GM18507 (cell line): ENCODE data around the gene APOA4.
A peak's percentile ranks its signal among the peaks of the same experiment; 100 is the strongest.
"Not testable (repeated sequence)": the region's sequence is repeated elsewhere in the genome, so short reads cannot be mapped to it uniquely, and the experiment has no call there.

Experiments used
- DNase-seq: peaks from one replicate; pipeline ENCODE4 v3.0.0; 2011; ENCODE audit warnings: low read depth; ENCODE audit not compliant: insufficient read length; ENCODE audit errors: extremely low spot score
- FAIRE-seq: peaks from 2 replicates; lab custom pipeline; 2011; peaks lifted over from hg19 to GRCh38; lab: Jason Lieb, UNC

APOA4 gene

DNA sequence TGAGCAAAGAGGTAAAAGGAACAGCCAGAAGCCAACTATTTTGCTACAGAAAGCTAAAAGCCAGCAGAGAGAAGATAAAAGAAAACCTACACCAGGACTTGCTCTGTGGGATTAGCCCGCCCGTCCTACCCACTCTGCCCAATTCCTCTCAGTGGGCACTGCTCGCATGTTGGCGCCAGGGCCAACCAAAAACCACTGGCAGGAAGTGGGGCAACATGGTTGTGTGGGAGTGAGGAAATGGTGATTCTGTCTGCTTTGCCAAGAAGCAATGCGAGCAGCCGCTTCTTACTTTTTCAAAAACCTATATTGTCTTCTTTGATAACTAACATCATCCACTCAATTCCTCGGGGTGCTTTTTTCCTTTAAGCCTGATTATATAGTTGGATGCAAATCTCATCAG is 28.5 kb upstream of the APOA4 start:
- DNase-seq (no peak), FAIRE-seq (peak; percentile 44)

DNA sequence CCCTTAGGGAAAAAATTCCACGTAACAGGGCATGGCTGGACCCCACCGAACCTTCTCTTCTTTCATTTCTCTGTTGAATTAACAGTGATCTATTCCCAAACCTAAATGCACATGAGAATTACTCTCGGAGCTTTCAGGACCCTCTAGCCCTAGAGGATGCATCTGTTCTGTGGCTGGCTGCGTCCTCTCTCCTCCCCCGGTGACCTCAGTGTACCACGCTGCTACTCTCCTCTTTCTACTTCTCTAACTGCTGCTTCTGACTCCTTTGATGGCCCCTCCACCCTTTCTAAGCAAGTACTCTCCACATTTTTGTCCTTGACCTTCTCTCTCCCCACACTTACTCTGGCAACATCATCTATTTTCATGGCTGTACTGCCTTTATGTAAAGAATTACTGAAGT is 26.4 kb upstream of the APOA4 start:
- FAIRE-seq, result no peak
- no peak for DNase-seq

DNA sequence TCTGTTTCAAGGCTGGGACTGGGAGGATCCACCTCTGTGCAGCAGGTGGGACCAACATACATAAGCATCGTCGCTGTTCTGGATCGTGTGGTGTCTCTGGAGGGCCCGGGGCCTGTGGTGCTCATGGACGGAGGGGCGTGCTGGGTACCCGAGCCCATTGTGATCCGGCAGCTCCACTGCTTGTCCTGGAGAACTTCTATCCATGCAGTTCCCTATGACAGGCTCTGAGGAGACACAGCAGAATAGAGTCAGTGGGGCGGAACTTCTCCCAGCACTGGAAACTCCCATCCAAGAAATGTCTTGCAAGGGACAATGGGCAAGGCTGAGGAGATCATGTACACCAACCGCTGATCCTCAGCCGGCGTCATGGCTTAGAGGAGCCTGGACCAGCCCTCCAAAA is 26.0 kb upstream of the APOA4 start:
- FAIRE-seq (no peak), DNase-seq (no peak)

DNA sequence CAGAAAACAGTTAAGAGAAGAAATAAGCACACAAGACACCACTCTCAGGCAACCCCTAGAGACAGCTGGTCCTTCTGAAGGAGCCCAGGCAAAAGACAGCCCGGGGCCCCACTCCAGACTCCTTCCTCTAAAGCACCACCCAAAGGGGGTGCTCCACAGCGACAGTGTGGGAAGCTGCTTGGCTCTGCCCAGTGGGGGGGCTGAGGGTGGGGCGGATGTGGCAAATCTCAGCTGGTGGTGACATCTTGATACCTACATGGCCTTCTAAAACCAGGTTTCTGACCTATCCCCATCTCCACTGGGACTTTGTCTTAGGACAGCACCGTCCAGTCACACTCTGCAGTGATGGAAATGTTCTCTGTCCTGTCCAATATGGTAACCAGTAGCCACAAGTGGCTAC is 24.5 kb upstream of the APOA4 start:
- no peak for DNase-seq
- no peak for FAIRE-seq

DNA sequence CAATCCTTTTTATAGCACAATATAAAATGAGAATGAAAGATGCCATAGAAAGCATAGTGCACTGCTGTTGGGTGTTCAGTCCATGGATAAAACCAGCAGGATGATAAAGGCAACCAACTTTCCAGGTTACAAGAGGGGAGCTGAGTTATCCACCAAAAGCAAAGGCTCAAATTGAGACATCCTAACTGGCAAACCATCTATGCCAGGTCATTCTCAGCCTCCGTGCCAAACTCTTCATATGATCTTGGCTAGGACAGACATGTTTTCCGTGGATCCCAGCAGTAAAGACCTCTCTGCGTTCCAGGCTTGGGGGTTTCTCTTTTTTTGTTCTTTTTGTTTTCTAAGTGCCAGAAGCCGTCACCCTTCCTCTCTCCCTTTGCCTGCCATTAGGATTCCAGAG is 21.6 kb upstream of the APOA4 start:
- FAIRE-seq (no peak), DNase-seq (no peak)

DNA sequence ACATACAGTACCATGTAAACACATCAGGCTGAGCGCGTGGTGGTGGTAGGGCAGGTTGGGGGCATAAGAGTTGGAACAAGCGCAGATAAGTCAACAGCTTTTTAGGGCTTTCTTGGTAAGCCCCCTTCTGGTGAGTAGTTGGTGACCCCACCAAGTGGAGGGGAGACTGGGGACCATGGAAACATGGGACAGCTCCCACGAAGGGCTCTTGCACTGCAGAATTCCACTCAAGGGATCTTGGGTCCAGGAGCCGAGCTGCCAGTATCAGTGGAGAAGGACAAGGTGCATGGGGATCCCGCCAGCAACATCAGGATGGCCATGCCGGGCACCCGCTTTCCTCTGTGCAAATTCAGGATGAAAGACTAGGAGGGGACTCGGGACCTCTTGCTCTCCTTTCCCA is 20.6 kb upstream of the APOA4 start:
- no peak for DNase-seq
- FAIRE-seq, result no peak

DNA sequence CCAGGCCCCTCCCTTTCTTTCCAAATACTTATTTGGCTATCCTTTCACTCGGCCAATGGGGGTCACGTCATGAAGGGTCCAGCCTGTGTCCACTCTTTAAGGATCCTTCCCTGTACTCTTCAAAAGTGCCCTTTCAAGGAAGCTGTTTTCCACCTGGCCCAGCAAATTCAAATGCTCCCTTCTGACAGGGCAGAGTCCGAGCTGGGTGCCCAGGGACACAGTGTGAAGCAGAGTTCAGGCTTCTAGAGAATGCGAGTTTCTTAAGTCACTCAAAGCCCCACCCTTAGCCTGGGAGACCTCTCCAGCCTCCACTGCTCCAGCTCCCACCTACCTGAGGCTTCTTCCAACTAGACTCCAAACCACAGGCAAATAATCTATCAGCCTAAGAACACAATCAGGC is 19.8 kb upstream of the APOA4 start:
- no peak for DNase-seq
- no peak for FAIRE-seq

DNA sequence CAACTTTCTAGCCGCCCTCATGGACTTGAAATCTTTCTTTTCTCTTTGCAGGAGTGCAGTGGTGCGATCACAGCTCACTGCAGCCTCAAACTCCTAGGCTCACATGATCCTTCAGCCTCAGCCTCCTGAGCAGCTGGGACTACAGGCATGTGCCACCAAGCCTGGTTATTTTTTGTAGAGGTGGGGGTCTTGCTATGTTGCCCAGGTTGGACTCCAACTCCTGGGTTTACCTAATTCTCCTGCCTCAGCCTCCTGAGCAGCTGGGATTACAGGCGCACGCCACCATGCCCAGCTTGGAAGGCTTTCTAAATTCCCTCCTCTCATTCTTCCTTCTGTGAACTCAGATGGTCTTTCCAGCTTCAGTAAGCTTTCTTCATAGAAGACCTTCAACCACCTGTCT is 19.0 kb upstream of the APOA4 start:
- no peak for DNase-seq
- FAIRE-seq, result no peak

DNA sequence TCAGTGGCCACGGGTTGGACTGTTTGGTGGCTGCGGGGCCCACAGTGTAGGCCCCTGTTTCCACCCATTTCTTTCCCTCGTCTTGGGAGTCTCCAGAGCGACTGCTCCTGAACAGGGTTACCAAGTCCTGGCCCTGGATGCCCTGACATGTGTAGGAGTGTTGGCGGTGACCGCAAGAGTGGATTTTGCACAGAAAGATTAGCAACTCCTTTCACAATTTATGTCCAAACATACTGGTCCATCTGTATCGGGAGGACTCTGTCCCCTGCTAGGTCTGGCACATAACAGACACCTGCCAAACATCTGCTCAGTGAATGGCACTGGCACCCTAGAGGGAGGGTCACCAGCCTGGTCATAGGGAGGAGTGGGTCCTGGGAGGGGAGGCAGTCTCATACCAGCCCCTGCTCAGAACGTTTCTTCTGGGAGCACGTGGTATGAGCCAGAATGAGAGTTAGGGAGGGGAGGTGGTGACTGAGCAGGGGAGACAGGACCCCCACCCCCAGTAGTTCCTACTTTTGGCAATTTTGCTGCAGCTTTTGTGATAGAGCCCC is 17.7 kb upstream of the APOA4 start:
- FAIRE-seq (no peak), DNase-seq (no peak)

DNA sequence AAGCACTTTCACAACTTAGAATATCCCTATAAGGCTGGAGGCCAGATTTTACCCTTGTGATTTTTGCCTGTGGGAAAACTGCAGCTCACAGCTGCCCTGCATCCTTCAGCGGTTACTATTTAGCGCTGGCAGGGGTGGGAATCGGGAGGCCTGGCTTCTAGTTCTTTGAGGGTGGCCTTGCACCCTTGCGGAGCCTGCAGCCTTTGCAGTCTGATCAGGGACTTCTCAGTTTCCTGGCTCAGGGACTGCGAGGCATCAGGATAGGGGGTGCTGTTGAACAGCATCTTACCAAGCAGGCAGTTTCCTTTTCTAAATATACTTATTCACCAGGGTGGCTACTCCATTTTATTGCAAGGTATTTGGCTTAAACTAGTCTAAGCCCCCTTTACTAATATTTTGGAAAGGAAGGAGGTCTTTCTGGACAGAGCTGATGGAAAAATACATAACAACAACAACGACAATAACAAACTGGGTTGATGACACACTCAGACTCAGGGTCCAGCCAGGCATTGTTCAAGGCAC is 17.2 kb upstream of the APOA4 start:
- DNase-seq (no peak), FAIRE-seq (no peak)

DNA sequence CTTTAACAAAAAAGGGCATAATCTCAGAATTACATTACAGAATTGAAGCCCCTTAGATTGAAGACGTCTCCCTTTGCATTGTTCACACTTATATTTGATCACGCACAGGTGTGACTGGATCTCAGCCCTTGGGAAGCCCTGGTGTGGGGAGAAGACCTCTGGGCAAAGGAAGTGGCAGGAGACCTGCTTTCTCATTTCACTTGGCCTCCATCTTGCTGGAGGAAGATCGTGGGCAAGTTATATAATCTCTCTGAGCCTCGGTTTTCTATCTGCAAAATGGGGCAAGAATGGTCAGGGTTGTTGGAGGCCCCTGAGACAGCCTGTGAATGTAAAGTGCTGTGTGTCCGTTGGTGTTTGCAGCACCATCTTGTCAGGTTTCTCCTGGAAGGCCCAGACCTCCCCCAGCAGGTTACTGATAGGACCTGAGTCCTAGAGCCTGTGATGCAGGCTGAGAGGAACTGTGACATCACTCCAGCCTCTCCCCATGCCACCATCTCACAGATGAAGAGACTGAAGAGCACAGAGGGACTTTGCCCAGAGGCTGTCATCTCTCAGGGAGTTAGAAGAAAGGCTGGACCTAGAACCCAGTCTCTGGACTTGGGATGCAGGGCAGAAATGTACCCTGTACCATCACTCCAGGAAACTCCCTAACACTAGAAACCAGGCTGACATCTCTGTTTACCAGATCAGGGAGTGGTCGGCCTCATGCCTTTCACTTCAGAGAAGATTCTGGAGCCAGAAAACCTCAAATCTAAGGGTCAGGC is 15.4 kb upstream of the APOA4 start:
- DNase-seq (no peak), FAIRE-seq (no peak)

DNA sequence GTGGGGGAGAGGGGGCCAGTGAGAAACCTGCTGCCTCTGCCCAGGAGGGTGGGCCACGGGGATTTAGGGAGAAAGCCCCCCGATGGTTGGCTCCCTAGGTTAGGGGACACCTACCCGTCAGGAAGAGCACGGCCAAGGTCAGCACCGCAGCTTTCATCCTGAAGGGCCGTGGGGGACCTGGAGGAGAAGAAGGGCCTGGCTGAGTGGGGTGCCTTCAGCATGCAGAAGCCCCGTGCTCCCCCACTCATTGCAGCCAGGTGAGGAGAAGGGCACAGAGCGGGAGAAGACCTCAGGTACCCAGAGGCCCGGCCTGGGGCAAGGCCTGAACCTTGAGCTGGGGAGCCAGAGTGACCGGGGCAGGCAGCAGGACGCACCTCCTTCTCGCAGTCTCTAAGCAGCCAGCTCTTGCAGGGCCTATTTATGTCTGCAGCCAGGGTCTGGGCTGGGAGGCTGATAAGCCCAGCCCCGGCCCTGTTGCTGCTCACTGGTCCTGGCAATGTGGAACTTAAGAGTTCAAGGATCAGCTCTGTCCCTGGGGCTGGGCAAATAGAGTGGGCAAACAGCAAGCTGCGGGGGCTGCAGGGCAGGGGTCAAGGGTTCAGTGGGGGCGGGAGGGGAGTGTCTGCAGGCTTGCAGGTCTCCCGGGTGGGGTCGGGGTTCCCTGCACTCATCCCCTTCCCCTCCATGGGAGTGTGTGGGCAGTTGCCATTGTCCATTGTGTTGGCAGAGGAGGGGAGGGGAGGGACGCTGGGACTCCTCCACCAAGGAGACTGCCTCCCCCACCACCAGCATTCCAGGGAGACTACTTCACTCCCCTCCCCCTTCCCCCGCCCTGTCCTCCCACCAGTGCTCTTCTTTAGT is 14.4 kb upstream of the APOA4 start, which contains the start of gene APOA1:
Gene APOA1 (minus strand): TSS at position 392 of the 861 bp plus-strand sequence. CDS start 235 bp downstream, at position 157.
- DNase-seq (no peak), FAIRE-seq (no peak)

DNA sequence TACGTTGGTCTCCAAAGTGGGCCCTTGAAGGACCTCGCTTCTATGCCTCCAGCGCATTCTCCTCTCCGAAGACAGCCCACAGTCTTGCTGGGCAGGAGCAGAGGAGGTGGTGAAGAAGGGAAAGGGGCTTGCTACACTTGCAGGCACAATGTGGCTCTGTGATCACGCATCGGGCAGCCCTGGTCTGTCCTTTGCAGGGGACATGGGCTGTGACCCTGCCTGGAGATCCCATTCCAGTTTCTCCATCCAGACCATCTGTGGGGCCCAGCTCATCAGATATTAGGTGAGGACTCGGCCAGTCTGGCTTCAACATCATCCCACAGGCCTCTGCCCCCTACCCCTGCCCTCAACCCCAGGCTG is 13.5 kb upstream of the APOA4 start:
- no peak for DNase-seq
- no peak for FAIRE-seq

DNA sequence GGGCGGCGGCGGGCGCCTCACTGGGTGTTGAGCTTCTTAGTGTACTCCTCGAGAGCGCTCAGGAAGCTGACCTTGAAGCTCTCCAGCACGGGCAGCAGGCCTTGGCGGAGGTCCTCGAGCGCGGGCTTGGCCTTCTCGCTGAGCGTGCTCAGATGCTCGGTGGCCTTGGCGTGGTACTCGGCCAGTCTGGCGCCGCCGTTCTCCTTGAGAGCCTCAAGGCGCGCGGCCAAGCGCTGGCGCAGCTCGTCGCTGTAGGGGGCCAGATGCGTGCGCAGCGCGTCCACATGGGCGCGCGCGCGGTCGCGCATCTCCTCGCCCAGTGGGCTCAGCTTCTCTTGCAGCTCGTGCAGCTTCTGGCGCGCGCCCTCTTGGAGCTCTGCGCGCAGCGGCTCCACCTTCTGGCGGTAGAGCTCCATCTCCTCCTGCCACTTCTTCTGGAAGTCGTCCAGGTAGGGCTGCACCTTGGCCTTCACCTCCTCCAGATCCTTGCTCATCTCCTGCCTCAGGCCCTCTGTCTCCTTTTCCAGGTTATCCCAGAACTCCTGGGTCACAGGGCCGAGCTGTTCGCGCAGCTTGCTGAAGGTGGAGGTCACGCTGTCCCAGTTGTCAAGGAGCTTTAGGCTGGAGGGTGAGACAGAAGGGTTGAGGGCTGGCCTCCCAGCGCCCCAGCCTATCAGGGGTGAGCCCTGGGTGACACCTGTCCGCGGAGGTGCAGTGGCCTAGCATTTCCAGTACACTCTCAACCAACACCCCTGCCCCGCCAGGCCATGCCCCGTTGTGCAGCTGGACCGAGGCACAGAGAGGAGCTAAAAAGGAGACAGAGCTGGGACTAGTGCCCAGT is 12.9 kb upstream of the APOA4 start:
- FAIRE-seq, result peak; percentile 89
- peak; percentile 85 for DNase-seq

DNA sequence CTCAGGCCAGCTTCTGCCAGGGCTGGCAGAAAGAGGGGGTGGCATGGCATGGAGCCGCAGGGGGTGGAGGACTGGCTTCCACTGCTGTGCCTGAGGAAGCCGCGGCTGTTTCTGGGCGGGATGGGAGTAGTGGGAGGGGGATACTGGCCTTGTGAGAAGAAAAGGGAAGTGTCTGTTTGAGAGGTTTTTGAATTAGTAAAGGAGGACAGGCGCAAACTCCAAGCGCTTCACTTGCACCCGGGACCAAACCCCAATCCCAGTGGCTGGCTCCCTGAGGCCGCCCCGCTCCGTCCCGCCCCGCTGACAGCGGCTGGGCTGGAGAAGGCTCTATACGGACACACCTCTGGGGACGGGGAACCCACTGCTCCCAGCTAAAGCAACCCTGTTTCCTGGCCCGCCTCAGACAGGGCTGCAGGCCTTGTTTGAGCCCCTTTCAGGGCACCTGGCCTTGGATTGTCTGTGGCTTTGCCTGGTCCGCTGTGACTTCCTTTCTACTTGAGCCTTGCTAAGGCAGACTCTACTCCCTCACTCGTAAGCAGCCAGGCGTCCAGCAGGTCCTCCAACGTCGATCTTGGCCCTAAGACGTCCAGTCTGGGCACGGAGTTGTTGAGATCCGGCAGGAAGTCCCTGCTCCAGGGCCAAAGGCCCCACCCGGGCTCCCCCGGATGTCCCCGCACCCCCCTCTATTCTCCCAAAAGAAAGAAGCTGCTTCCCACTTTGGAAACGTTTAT is 12.1 kb upstream of the APOA4 start:
- DNase-seq (no peak), FAIRE-seq (no peak)

DNA sequence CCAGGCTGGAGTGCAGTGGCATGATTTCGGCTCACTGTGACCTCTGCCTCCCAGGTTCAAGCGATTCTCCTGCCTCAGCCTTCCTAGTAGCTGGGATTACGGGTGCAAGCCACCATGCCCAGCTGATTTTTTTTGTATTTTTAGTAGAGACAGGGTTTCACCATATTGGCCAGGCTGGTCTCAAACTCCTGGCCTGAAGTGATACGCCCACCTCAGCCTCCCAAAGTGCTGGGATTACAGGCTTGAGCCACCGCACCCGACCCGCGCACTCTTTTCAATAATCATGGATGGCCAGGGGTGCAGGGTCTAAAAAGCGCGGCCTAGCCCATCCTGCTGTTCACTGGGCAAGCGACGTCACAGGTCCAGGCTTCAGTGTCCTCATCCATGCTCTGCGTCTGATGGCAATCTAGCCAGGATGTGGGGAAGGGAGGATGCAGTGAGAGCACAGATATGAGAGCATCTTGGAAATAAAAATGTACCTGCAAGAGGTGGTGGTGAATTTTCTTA is 11.5 kb upstream of the APOA4 start:
- FAIRE-seq, DNase-seq: not testable (repeated sequence)

DNA sequence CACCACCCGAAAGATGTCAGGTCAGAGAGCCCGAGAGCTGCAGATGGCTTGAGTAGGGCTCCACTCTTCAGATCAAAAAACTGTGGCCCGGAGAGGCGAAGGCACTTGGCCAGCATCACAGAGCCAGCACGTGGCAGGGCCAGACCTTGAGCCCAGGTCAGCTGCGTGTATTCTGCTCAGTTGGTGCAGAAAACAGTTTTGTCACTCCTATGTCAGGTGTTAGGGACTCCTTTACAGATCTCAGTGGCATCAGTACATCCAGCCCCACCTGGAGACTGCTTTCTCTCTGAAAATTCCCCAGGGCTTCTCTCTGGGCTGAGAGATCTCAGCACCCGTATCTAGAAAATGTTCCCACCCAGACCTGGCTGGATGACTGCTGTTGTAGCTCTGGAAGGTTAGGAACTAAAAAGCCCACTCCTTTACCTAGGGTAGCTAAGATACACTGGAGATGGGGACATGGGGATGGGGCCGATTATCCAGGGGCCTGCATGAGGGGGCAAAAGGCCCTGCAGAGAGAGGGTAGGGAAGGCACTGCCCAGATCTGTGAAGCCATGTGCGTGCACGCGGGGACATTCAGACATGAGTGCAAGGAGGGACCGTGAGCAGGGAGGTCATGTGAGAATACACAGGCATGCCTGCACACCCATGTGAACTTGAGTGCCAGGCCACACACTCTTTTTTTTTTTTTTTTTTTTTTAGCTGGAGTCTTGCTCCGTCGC is 10.9 kb upstream of the APOA4 start:
- no peak for DNase-seq
- no peak for FAIRE-seq

DNA sequence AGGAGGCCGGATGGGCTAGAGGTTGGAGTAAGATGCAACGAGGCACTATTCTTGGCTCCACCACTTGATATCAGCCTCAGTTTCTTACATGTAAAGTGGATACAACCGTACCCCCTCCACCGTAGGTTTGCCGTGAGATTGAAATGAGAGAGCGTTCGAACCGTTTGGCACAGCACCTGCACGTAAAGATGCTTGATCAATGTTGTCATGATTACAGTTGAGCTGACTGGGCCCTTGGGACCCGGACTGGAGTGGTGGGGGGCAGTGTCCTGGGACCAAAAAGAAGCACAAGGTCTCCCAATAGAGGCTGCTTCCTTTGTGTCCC is 10.3 kb upstream of the APOA4 start:
- DNase-seq (no peak), FAIRE-seq (no peak)
